GM12878 (cell line): ENCODE data around the gene COL13A1. TPM values are rescaled to one million over a fixed set of nuclear protein-coding genes. Genes with fewer than 3 reads are reported as not detected.

Source experiments
- ATAC-seq: fragments of 200-7000 bp; cut with Tn5 transposase; 3 replicates; pipeline ENCODE4 v1.9.1; 2020; ENCODE audit warnings: mild to moderate bottlenecking, moderate library complexity
- BruUV-seq: library from RNA; stranded (reverse); fragments of 400-500 nt; replicated peaks from 2 replicates; lab custom pipeline; 2021; lab: Mats Ljungman, UMichigan
- CTCF ChIA-PET: fragments of 300-600 bp; sonication (Branson Sonifier 250); formaldehyde crosslinking; extraction: SDS; loops from one replicate; lab custom pipeline; 2021; ENCODE audit warnings: inconsistent platforms; lab: Yijun Ruan, JAX
- POLR2A ChIA-PET: fragments of 350-600 bp; formaldehyde crosslinking; extraction: SDS; loops from one replicate; lab custom pipeline; 2021; ENCODE audit warnings: inconsistent platforms; lab: Charles Lee
- RAD21 ChIA-PET: fragments of 300-600 bp; sonication (Branson Sonifier 250); formaldehyde crosslinking; loops from one replicate; lab custom pipeline; 2023; ENCODE audit warnings: antibody characterized with exemption; ENCODE audit not compliant: unreplicated experiment; lab: Charles Lee
- SMC1A ChIA-PET: fragments of 300-600 bp; sonication (Branson Sonifier 250); formaldehyde crosslinking; loops from one replicate; lab custom pipeline; 2023; ENCODE audit not compliant: unreplicated experiment, uncharacterized antibody; lab: Charles Lee
- DNase-seq: peaks from one replicate; pipeline ENCODE4 v3.0.0-alpha.2; 2011; ENCODE audit warnings: low read depth, low spot score
- FAIRE-seq: peaks from 3 replicates; lab custom pipeline; 2011; peaks lifted over from hg19 to GRCh38; lab: Jason Lieb, UNC
- H2AFZ ChIP-seq: 2 replicates; pipeline ENCODE4 v1.6.0; 2011; ENCODE audit warnings: low read depth, low read length, control low read depth; ENCODE audit not compliant: control insufficient read depth
- H3K27ac ChIP-seq: 2 replicates; pipeline ENCODE4 v1.5.1; 2011; ENCODE audit warnings: control low read depth; ENCODE audit not compliant: control insufficient read depth, insufficient read depth
- H3K27me3 ChIP-seq, 2 experiments: replicated peaks in 1 of 2; 2 replicates each; pipeline versions ENCODE4 v1.6.0 to v1.6.1; 2011; ENCODE audit warnings: low read length in 1 of 2; ENCODE audit not compliant: control insufficient read depth in 2 of 2, insufficient read depth in 2 of 2
- H3K36me3 ChIP-seq, 2 experiments: 2 replicates each; pipeline ENCODE4 v1.5.1; 2011; ENCODE audit warnings: low read length in 1 of 2; ENCODE audit not compliant: control insufficient read depth in 2 of 2, insufficient read depth in 2 of 2
- H3K4me1 ChIP-seq: 2 replicates; pipeline ENCODE4 v1.6.1; 2011; ENCODE audit warnings: mild to moderate bottlenecking, low read length, moderate library complexity, mixed read lengths; ENCODE audit not compliant: control insufficient read depth, insufficient read depth
- H3K4me2 ChIP-seq: 2 replicates; pipeline ENCODE4 v1.6.0; 2011; ENCODE audit warnings: control low read depth; ENCODE audit not compliant: control insufficient read depth, insufficient read depth
- H3K4me3 ChIP-seq: fragments of 200-600 bp; sonication (generic); 2 replicates; pipeline ENCODE4 v1.5.1; 2016
- H3K79me2 ChIP-seq: 2 replicates; pipeline ENCODE4 v1.6.0; 2011; ENCODE audit warnings: low read length; ENCODE audit not compliant: control insufficient read depth, insufficient read depth
- H3K9ac ChIP-seq: 2 replicates; pipeline ENCODE4 v1.8.0; 2011; ENCODE audit warnings: low read length, control low read depth, mixed read lengths; ENCODE audit not compliant: control insufficient read depth, insufficient read depth
- H3K9me3 ChIP-seq: replicated peaks from 3 replicates; pipeline ENCODE4 v1.5.1; 2011; ENCODE audit warnings: mild to moderate bottlenecking, low read length; ENCODE audit not compliant: control insufficient read depth, insufficient read depth
- H4K20me1 ChIP-seq: 2 replicates; pipeline ENCODE4 v1.6.0; 2011; ENCODE audit not compliant: control insufficient read depth, insufficient read depth
- ATF7 ChIP-seq: fragments of 450-650 bp; IDR thresholded peaks from 2 replicates; pipeline ENCODE4 v1.6.1; 2016; ENCODE audit warnings: low read depth, mild to moderate bottlenecking
- BHLHE40 ChIP-seq, 2 experiments: fragments of 450-650 bp in 1 of 2; IDR thresholded peaks; 2 replicates each; pipeline ENCODE4 v1.6.1; 2011 to 2017; ENCODE audit warnings: low read depth in 2 of 2, borderline replicate concordance in 1 of 2, improper control_type of control experiment in 1 of 2, low read length in 1 of 2, mild to moderate bottlenecking in 1 of 2
- EED ChIP-seq: sonication (generic); IDR thresholded peaks from 2 replicates; pipeline ENCODE4 v1.6.1; 2016; ENCODE audit warnings: antibody characterized with exemption, low read depth
- HSF1 ChIP-seq: fragments of 150-350 bp; IDR thresholded peaks from 2 replicates; pipeline ENCODE4 v1.6.1; 2014; ENCODE audit warnings: mild to moderate bottlenecking, low read depth, low read length
- NR2C1 ChIP-seq: fragments of 450-650 bp; IDR thresholded peaks from 2 replicates; pipeline ENCODE4 v1.6.1; 2017; ENCODE audit warnings: antibody characterized with exemption, mild to moderate bottlenecking, moderate library complexity
- RELA ChIP-seq: fragments of 450-650 bp; IDR thresholded peaks from 2 replicates; pipeline ENCODE4 v1.8.0; 2014; ENCODE audit warnings: borderline replicate concordance; ENCODE audit not compliant: partially characterized antibody
- SREBF2 ChIP-seq: IDR thresholded peaks from 2 replicates; pipeline ENCODE4 v1.6.1; 2012; ENCODE audit warnings: mild to moderate bottlenecking, low read length
- ZNF384 ChIP-seq: IDR thresholded peaks from 2 replicates; pipeline ENCODE4 v1.6.1; 2012; ENCODE audit warnings: low read depth, mild to moderate bottlenecking, low read length, improper control_type of control experiment, borderline replicate concordance
- WGBS: methylation state at CpG from one replicate; pipeline ENCODE4 v1.1.6; 2016; ENCODE audit warnings: low lambda C conversion rate; ENCODE audit not compliant: insufficient replicate concordance, insufficient coverage; ENCODE audit errors: missing lambda C conversion rate; 5-methylcytosine and 5-hydroxymethylcytosine counted together
- in situ Hi-C: fragments of 300-500 bp; cut with MboI; formaldehyde crosslinking; loops from 9 replicates; pipeline ENCODE4 v1.14.3; 2018; ENCODE audit warnings: mixed read lengths
- intact Hi-C: fragments of 100-400 bp; cut with micrococcal nuclease; formaldehyde crosslinking; loops from one replicate; pipeline ENCODE4 v1.14.2; 2022; ENCODE audit not compliant: unreplicated experiment
- polyA plus RNA-seq, 11 experiments: library from polyadenylated mRNA; depleted of rRNA in 4 of 11; unstranded in 6 of 11; stranded (reverse) in 5 of 11; fragments of >200 nt; fragmentation: Nextera tagmentation in 4 of 11; fragmentation: Illumina TruSeq in 1 of 11; extraction: Ambion mirVana in 4 of 11; extraction: Trizol in 1 of 11; gene quantifications; 1 replicate in 1 of 11; 2 replicates in 10 of 11; pipeline versions ENCODE4 v1.2.1 to v1.2.3, GENCODE V29; 2011 to 2016; ENCODE audit warnings: inconsistent platforms in 2 of 11, missing spikeins in 2 of 11, low read depth in 1 of 11
- total RNA-seq, 4 experiments: library from RNA; depleted of rRNA in 3 of 4; stranded (reverse); fragments of >200 nt in 3 of 4; fragmentation: Illumina TruSeq in 1 of 4; extraction: Trizol in 1 of 4; gene quantifications; 2 replicates each; pipeline versions ENCODE4 v1.2.1 to v1.2.3, GENCODE V29; 2013 to 2021

The COL13A1 gene
- total and polyA plus RNA-seq, 10 of the 15 experiments (the other 5 are each of a cell fraction or from before 2014, with no cell fraction given) = 0.03 to 0.15 (median 0.05) TPM; not detected in 7

GRCh38 chr10:69760072-69760471 is 41.6 kb upstream of the COL13A1 start:
- intact Hi-C loops (no loop called here), in situ Hi-C loops (no loop called here)
- BruUV-seq = no TSS peak
- Histone ChIP-seq H3K79me2 (no peaks in the 10 kb centered on the region), H3K4me1 (peaks cover 5% of the 10 kb centered on the region; the same call in 1 of the 2 replicates), H2AFZ (no peak overlapping the region), H3K9me3 (no peaks in the 10 kb centered on the region), H3K9ac (no peak overlapping the region), H3K4me2 (no peak overlapping the region), H3K27me3 (peaks cover 0 to 2% of the 10 kb centered on the region in 2 experiments; a peak in 2 of 4 replicates), H3K27ac (no peak overlapping the region), H3K36me3 (no peaks in the 10 kb centered on the region), H3K4me3 (no peak overlapping the region), H4K20me1 (no peaks in the 10 kb centered on the region)
- ChIA-PET SMC1A (no interaction called here), RAD21 (no interaction called here), CTCF (no interaction called here), POLR2A (no interaction called here)
- 34% methylated on average over 5 of the region's 5 CpGs for WGBS
- no peak for TF ChIP-seq BHLHE40 (IDR thresholded peaks at IDR 0.05; ENCODE audit: borderline replicate concordance in 1 of 2, low read depth in 2 of 2, low read length in 1 of 2)
- no peak for TF ChIP-seq ATF7
- no peak for TF ChIP-seq RELA
- no peak for TF ChIP-seq ZNF384
- no peak for TF ChIP-seq SREBF2
- no peak for TF ChIP-seq NR2C1
- TF ChIP-seq HSF1 = no peak
- no peak for TF ChIP-seq EED
- no peak for DNase-seq
- no peak for ATAC-seq
- no peak for FAIRE-seq
